NB4 (cell line): ENCODE data around the gene EXD3.

Experiments used
- DNase-seq: peaks from one replicate; pipeline ENCODE4 v3.0.0; 2010; ENCODE audit warnings: low read depth
- H3K4me3 ChIP-seq: one replicate; pipeline ENCODE4 v1.5.1; 2011; ENCODE audit warnings: mild to moderate bottlenecking, low read depth, low read length, moderate library complexity
- CTCF ChIP-seq: IDR thresholded peaks from one replicate; pipeline ENCODE4 v1.5.1; 2012; ENCODE audit warnings: low read depth, low read length
- MAX ChIP-seq: IDR thresholded peaks from 2 replicates; pipeline ENCODE4 v1.6.1; 2011; ENCODE audit warnings: low read depth, low read length
- MYC ChIP-seq: IDR thresholded peaks from 2 replicates; pipeline ENCODE4 v1.6.1; 2011; ENCODE audit warnings: low read depth, low read length
- POLR2A ChIP-seq: IDR thresholded peaks from 2 replicates; pipeline ENCODE4 v1.6.1; 2011; ENCODE audit warnings: mild to moderate bottlenecking; ENCODE audit not compliant: insufficient read length; ENCODE audit errors: extremely low read depth

The EXD3 gene

GRCh38 chr9:137294681-137295237 is 128.2 kb downstream of the EXD3 start:
- peak; percentile 51 for DNase-seq
- TF ChIP-seq CTCF (peak; percentile 29), MYC (no peak)
- no peak overlapping the region for H3K4me3 ChIP-seq

- peak; percentile 69 for DNase-seq
- no peak for TF ChIP-seq MYC
- no peak; the same call in 1 of the 2 replicates for TF ChIP-seq MAX
- no peak overlapping the region for H3K4me3 ChIP-seq
These were observed 128.8 kb downstream of the EXD3 start for GRCh38 chr9:137294091-137294680.

- TF ChIP-seq MAX (no peak), MYC (no peak), CTCF (no peak), POLR2A (no peak)
- H3K4me3 ChIP-seq, result no peak overlapping the region
- no peak for DNase-seq
These were observed 129.4 kb downstream of the EXD3 start for GRCh38 chr9:137293482-137294090.

- no peak overlapping the region for H3K4me3 ChIP-seq
- TF ChIP-seq POLR2A, result no peak
- TF ChIP-seq MYC, result no peak
- no peak for TF ChIP-seq MAX
- no peak for TF ChIP-seq CTCF
- DNase-seq, result no peak
These were observed 129.9 kb downstream of the EXD3 start for GRCh38 chr9:137293094-137293481.

GRCh38 chr9:137286975-137287383 is 136.0 kb downstream of the EXD3 start:
- TF ChIP-seq CTCF, result peak; percentile 63
- TF ChIP-seq MYC, result peak; percentile 48
- peak; percentile 42; the same call in 1 of the 2 replicates for TF ChIP-seq MAX
- no peak for TF ChIP-seq POLR2A
- peak; percentile 76 for DNase-seq
- no peak overlapping the region for H3K4me3 ChIP-seq

- TF ChIP-seq POLR2A (no peak), MAX (no peak), MYC (no peak), CTCF (no peak)
- H3K4me3 ChIP-seq, result no peak overlapping the region
- DNase-seq, result no peak
These were observed 141.4 kb downstream of the EXD3 start for GRCh38 chr9:137281345-137282116.
